ENCODE results near the gene DLG2.
"Not testable (repeated sequence)": the region's sequence is repeated elsewhere in the genome, so short reads cannot be mapped to it uniquely, and the experiment has no call there.

DLG2 gene

GRCh38 chr11:84817998-84818397, 809.1 kb downstream of the DLG2 start:
- DNase-seq = no peak

- DNase-seq = no peak
Observed at GRCh38 chr11:84812471-84812969, 814.6 kb downstream of the DLG2 start.

- DNase-seq = no peak
Observed at GRCh38 chr11:84806354-84806753, 820.8 kb downstream of the DLG2 start.

GRCh38 chr11:84804041-84804440, 823.1 kb downstream of the DLG2 start:
- no peak for DNase-seq

- no peak for DNase-seq
Observed at GRCh38 chr11:84800755-84801346, 826.3 kb downstream of the DLG2 start.

- DNase-seq = no peak
Observed at GRCh38 chr11:84799112-84799511, 828.0 kb downstream of the DLG2 start.

GRCh38 chr11:84795698-84796097, 831.4 kb downstream of the DLG2 start:
- no peak for DNase-seq

GRCh38 chr11:84794663-84795443, 832.3 kb downstream of the DLG2 start:
- DNase-seq = no peak

GRCh38 chr11:84793318-84793717, 833.8 kb downstream of the DLG2 start:
- DNase-seq = no peak

GRCh38 chr11:84790849-84791427, 836.2 kb downstream of the DLG2 start:
- no peak for DNase-seq

GRCh38 chr11:84788220-84788619, 838.9 kb downstream of the DLG2 start:
- no peak for DNase-seq

GRCh38 chr11:84784158-84784557, 843.0 kb downstream of the DLG2 start:
- DNase-seq = not testable (repeated sequence)

- no peak for DNase-seq
Observed at GRCh38 chr11:84780689-84781293, 846.4 kb downstream of the DLG2 start.

- no peak for DNase-seq
Observed at GRCh38 chr11:84775503-84775902, 851.6 kb downstream of the DLG2 start.

GRCh38 chr11:84763931-84764330, 863.2 kb downstream of the DLG2 start:
- no peak for DNase-seq

- no peak for DNase-seq
Observed at GRCh38 chr11:84757711-84758110, 869.4 kb downstream of the DLG2 start.

- DNase-seq = no peak
Observed at GRCh38 chr11:84751371-84751770, 875.8 kb downstream of the DLG2 start.

- DNase-seq = no peak
Observed at GRCh38 chr11:84747871-84748270, 879.3 kb downstream of the DLG2 start.

GRCh38 chr11:84740050-84740449, 887.1 kb downstream of the DLG2 start:
- DNase-seq = no peak

- DNase-seq = no peak
Observed at GRCh38 chr11:84724256-84724655, 902.9 kb downstream of the DLG2 start.

- DNase-seq = no peak
Observed at GRCh38 chr11:84722583-84723108, 904.5 kb downstream of the DLG2 start.

GRCh38 chr11:84721561-84721961, 905.6 kb downstream of the DLG2 start:
- DNase-seq = no peak

GRCh38 chr11:84720706-84721402, 906.3 kb downstream of the DLG2 start:
- DNase-seq = no peak
